HepG2 (cell line): ENCODE results near the gene CHST1.

Source experiments
- ATF2 ChIP-seq: sonication (generic); formaldehyde crosslinking; IDR thresholded peaks from 2 replicates; pipeline ENCODE4 v1.4.0; 2020; ENCODE audit warnings: missing genetic modification reagents
- CENPT ChIP-seq: sonication (generic); formaldehyde crosslinking; IDR thresholded peaks from 2 replicates; pipeline ENCODE4 v1.8.0; 2022; ENCODE audit warnings: low read depth, mild to moderate bottlenecking, moderate library complexity, missing genetic modification reagents
- CTCF ChIP-seq: sonication (generic); formaldehyde crosslinking; IDR thresholded peaks from 2 replicates; pipeline ENCODE4 v1.5.0; 2020; ENCODE audit warnings: mild to moderate bottlenecking, missing genetic modification reagents, moderate library complexity
- EP300 ChIP-seq, 3 experiments: sonication (generic) in 1 of 3; formaldehyde crosslinking in 1 of 3; IDR thresholded peaks; 2 replicates each; pipeline versions ENCODE4 v1.5.1 to v1.6.1; 2011 to 2020; ENCODE audit warnings: low read depth in 2 of 3, low read length in 2 of 3, borderline replicate concordance in 1 of 3, improper control_type of control experiment in 1 of 3, mild to moderate bottlenecking in 1 of 3, missing genetic modification reagents in 1 of 3, moderate library complexity in 1 of 3
- FOXK1 ChIP-seq: sonication (generic); formaldehyde crosslinking; IDR thresholded peaks from 2 replicates; pipeline ENCODE4 v1.4.0; 2020; ENCODE audit warnings: low read depth, missing genetic modification reagents, borderline replicate concordance
- FOXO4 ChIP-seq: sonication (generic); formaldehyde crosslinking; conservative IDR thresholded peaks from 2 replicates; pipeline ENCODE4 v1.8.1; 2023; ENCODE audit warnings: missing genetic modification reagents
- HMGXB3 ChIP-seq: sonication (generic); formaldehyde crosslinking; IDR thresholded peaks from 2 replicates; pipeline ENCODE4 v1.4.0; 2020; ENCODE audit warnings: missing genetic modification reagents, borderline replicate concordance
- MAX ChIP-seq: IDR thresholded peaks from 2 replicates; pipeline ENCODE4 v1.6.1; 2012; ENCODE audit warnings: inconsistent platforms
- MAZ ChIP-seq, 2 experiments: sonication (generic) in 1 of 2; formaldehyde crosslinking in 1 of 2; IDR thresholded peaks; 2 replicates each; pipeline versions ENCODE4 v1.5.0 to v1.6.1; 2012 to 2020; ENCODE audit warnings: low read depth in 2 of 2, mild to moderate bottlenecking in 2 of 2, borderline replicate concordance in 1 of 2, improper control_type of control experiment in 1 of 2, low read length in 1 of 2, missing genetic modification reagents in 1 of 2, moderate library complexity in 1 of 2
- POLR2AphosphoS5 ChIP-seq: IDR thresholded peaks from 2 replicates; pipeline ENCODE4 v1.6.1; 2012; ENCODE audit warnings: low read depth, low read length
- TAF1 ChIP-seq: sonication (generic); formaldehyde crosslinking; IDR thresholded peaks from 2 replicates; pipeline ENCODE4 v1.4.0; 2020; ENCODE audit warnings: missing genetic modification reagents
- TEF ChIP-seq: sonication (generic); formaldehyde crosslinking; IDR thresholded peaks from 2 replicates; pipeline ENCODE4 v1.5.0; 2020; ENCODE audit warnings: missing genetic modification reagents
- THAP11 ChIP-seq: IDR thresholded peaks from 2 replicates; pipeline ENCODE4 v1.6.1; 2016; ENCODE audit warnings: missing biosample characterization, missing genetic modification reagents
- ZNF121 ChIP-seq: sonication (generic); formaldehyde crosslinking; IDR thresholded peaks from 2 replicates; pipeline ENCODE4 v1.5.0; 2020; ENCODE audit warnings: mild to moderate bottlenecking, missing genetic modification reagents

- TF ChIP-seq CENPT (no peak), POLR2AphosphoS5 (no peak), ZNF121 (CRISPR knock-in tag) (no peak), CTCF (CRISPR knock-in tag) (no peak), TEF (CRISPR knock-in tag) (no peak), FOXO4 (CRISPR knock-in tag) (no peak), HMGXB3 (CRISPR knock-in tag) (no peak), ATF2 (CRISPR knock-in tag) (no peak), THAP11 (CRISPR knock-in tag) (no peak), TAF1 (CRISPR knock-in tag) (no peak), MAZ (IDR thresholded peaks at IDR 0.05; ENCODE audit: borderline replicate concordance, low read depth, low read length) (no peak), MAZ (CRISPR knock-in tag; IDR thresholded peaks at IDR 0.05; ENCODE audit: low read depth) (no peak), EP300 (IDR thresholded peaks at IDR 0.05; ENCODE audit: low read depth in 2 of 2, low read length in 2 of 2) (no peak), EP300 (CRISPR knock-in tag; IDR thresholded peaks at IDR 0.05; ENCODE audit: borderline replicate concordance) (no peak), FOXK1 (CRISPR knock-in tag) (no peak), MAX (no peak)
These were observed 45.1 kb upstream of the CHST1 start for GRCh38 chr11:45710561-45710960.
